Medulla oblongata (tissue), 1 donor: ENCODE results near the gene TMC7.
A peak's percentile ranks its signal among the peaks of the same experiment; 100 is the strongest.
"Not testable (repeated sequence)": the region's sequence is repeated elsewhere in the genome, so short reads cannot be mapped to it uniquely, and the experiment has no call there.

Source experiments
- DNase-seq: peaks from one replicate; pipeline ENCODE4 v3.0.0-alpha.2; 2015; ENCODE audit errors: extremely low spot score

Gene TMC7

GRCh38 chr16:18983565-18984434, at the start of gene TMC7:
Gene TMC7 (plus strand): TSS chr16:18983934. CDS start chr16:18984064, 130 bp downstream.
- DNase-seq, result peak; percentile 91

- no peak for DNase-seq
Measured at GRCh38 chr16:18936727-18937340, 46.9 kb upstream of the TMC7 start.

DNA sequence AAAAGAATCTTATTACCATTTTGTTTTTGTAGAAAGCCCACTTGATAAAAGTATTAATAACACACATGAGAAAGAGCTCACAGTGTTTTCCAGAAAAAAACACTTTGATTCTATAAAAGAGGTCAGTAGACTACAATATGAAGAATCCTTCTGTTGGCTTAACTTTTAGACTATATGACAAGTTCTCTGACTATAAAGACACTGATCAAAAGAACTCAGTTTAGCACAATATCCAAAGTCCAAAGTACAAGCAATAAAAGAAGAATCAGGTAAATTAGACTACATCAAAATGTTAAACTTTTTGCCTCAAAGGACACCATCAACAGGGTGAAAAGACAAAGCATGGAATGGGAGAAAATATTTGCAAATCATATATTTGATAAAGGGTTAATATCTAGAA, 46.3 kb upstream of the TMC7 start:
- DNase-seq, result no peak

- no peak for DNase-seq
Measured at GRCh38 chr16:18938986-18939385, 44.7 kb upstream of the TMC7 start.

DNA sequence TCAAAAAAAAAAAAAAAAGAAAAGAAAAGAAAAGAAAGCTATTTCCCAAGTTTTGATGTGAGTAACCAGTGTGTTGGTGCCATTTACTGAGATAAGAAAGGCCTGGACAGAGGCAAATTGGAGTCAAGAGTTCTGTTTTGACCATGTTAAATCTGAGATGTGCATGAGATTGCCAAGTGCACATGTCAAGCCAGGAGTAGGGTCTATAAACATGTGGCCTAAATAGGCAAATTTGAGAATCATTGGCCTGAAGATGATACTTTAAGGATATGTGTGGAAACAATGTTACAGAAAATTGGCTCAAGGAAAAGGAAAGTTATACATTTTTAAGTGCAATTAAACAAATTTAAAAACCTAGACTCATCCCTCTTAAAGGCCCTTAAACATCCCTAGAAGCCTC, 42.3 kb upstream of the TMC7 start:
- no peak for DNase-seq

DNA sequence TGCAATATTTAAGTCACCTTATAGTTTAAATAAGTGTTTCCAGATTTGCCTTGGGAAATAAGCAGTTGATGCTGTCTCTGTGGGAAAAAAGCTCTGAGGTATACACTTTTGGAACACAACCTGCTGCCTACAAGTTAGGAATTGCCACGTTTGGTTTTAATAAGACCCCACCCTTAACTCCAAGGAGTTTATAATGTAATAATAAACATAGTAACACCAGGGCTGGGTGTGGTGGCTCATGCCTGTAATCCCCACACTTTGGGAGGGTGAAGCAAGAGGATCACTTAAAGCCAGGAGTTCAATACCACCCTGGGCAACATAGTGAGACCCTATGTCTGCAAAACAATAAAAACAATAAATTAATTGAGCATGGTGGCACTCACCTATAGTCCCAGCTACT, 41.7 kb upstream of the TMC7 start:
- DNase-seq, result no peak

- no peak for DNase-seq
Measured at GRCh38 chr16:18943414-18943813, 40.3 kb upstream of the TMC7 start.

DNA sequence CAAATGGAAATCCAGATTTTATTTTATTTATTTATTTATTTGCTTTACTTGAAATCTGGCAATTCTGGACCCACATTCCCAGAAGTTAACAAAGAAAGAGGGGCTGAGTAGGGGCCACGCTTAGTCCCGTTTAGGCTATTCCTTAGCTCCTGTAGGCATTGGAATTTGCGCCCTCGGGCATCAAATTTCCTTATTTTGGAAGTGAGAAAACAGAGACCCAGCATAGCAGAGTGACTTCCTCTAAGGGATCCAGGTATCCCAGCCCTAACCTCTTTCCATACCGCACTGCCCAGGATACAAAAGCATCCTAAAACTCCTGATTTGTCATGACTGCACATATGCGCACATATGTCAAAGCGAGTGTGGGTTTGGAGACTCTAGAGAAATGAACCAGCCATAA, 38.5 kb upstream of the TMC7 start:
- DNase-seq, result no peak

DNA sequence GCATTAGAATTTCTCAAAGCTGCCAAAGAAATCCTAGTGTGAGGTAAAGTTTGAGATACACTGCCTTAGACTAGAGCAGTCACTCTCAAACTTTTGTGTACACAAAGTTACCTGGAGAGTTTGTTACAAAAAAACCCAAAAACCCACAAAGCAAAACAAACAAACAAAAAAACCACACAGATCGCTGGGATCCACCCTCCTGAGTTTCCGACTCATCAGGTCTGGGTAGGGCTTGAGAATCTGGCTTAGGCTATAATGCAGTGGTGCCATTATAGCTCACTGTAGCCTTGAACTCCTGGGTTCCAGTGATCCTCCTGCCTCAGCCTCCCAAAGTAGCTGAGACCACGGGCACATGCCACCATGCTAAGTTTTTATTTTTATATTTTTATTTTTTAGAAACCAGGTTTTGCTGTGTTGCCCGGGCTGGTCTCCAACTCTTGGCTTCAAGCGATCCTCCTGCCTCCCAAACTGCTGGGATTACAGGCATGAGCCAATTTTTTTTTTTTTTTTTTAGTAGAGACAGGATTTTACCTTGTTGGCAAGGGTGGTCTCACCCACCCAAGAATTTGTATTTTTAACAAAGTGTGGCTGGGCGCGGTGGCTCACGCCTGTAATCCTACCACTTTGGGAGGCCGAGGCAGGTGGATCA, 35.2 kb upstream of the TMC7 start:
- DNase-seq, result no peak

- no peak for DNase-seq
Measured at GRCh38 chr16:18950469-18951185, 33.1 kb upstream of the TMC7 start.

DNA sequence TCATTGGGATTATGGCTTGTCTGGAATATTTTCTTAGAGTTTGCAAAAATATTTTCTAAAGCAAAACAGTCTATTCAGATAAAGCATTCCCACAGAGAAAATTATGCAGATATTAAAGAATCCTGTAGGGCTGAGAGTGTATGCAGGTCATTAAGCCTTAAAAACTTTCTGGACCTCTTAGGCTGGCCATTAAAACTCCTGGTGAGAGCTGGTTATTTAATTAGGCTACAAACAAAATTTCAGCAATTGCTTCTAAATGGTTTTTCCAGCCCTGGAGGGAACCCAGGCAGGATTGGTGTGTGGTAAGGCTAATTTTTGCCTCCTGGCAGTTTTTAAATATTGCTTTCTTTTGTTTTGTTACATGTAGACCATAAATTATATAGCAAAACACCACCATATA, 30.2 kb upstream of the TMC7 start:
- DNase-seq, result no peak

DNA sequence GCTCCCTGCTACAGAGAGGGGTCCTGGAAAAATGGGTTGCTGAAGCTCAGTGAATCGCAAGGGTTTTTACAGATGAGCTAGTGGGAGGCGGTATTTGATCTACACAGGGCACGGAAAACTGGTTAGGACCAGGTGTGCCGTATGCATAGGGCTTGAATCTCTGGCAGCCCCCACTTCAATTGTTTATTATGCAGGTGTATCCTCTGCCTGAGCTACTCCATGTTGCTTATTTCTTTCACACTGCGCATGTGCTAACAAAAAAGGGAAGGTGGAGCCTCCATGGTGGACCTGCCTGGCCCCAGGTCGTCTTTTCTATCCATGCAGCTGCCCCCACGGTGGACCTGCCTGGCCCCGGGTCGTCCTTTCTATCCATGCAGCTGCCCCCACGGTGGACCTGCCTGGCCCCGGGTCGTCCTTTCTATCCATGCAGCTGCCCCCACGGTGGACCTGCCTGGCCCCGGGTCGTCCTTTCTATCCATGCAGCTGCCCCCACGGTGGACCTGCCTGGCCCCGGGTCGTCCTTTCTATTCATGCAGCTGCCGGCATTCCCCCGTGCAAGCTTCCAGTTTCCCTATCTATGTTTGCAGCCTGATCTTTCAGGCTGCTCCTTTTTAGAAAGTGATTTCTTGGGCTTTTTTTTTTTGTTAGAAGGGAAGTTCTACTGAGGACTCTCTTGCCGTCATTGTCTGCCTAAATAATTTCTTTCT, 27.7 kb upstream of the TMC7 start:
- DNase-seq, result not testable (repeated sequence)

DNA sequence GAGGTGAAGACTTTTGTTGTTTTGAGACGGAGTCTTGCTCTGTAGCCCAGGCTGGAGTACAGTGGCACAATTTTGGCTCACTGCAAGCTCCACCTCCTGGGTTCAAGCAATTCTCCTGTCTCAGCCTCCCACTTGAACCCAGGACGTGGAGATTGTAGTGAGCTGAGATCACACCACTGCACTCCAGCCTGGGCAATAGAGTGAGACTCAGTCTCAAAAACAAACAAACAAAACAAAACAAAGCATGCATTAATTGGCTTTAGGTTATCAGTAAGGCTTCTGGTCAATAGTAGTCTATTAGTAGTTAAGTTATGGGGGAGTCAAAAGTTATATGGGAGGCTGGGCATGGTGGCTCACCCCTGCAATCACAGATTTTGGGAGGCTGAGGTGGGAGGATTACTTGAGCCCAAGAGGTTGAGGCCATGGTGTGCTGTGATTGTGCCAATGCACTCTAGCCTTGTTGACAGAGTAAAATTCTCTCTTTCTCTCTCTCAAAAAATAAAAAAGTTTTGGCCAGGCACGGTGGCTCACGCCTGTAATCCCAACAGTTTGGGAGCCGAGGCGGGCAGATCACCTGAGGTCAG, 27.0 kb upstream of the TMC7 start:
- DNase-seq, result not testable (repeated sequence)

DNA sequence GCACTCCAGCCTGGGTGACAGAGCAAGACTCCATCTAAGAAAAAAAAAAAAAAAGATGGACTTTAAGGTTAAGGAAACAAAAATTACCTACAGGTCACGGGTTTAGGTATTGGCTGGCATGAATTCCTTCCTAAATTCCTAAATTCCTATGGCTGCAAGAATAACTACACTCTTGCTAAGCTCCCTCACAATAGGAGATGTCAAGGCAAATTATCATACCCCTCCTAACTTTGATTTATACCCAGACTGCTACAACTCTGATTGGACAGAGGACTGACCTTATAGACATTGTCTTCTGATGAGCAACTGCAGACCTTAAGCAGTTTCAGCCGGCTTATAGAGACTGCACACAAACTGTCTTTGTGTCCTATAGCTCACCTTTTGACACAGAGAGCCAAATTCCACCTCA, 25.1 kb upstream of the TMC7 start:
- DNase-seq, result no peak

- DNase-seq, result no peak
Measured at GRCh38 chr16:18959031-18959505, 24.7 kb upstream of the TMC7 start.

GRCh38 chr16:18965555-18965954, 18.2 kb upstream of the TMC7 start:
- no peak for DNase-seq

DNA sequence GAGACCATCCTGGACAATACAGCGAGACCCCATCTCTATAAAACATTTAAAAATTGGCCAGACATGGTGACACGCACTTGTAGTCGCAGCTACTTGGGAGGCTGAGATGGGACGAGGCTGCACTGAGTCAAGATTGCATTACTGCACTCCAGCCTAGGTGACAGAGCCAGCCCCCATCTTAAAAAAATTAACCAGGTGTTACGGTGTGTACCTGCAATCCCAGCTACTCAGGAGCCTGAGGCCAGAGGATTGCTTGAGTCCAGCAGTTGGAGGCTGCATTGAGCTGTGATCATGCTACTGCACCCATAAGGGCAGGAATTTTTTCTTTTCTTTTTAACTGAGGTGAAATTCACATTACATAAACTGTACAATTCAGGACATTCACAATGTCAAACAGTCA, 16.9 kb upstream of the TMC7 start:
- no peak for DNase-seq

- peak; percentile 91 for DNase-seq
Measured at GRCh38 chr16:18969050-18969854, 14.5 kb upstream of the TMC7 start.

DNA sequence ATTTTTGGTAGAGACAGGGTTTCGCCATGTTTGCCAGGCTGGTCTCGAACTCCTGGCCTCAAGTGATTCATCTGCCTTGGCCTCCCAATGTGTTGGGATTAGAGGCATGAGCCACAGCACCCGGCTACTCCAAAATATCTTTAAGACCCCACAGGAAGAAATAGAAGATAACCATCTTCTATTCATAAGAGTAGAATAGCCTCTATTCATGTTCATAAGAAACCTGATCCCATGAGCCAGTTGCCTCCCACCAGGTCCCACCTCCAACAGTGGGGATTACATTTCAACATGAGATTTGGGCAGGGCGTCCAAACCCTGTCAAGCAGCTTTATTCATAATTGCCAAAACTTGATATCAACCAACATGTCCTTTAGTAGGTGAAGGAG, 13.9 kb upstream of the TMC7 start:
- DNase-seq, result no peak

DNA sequence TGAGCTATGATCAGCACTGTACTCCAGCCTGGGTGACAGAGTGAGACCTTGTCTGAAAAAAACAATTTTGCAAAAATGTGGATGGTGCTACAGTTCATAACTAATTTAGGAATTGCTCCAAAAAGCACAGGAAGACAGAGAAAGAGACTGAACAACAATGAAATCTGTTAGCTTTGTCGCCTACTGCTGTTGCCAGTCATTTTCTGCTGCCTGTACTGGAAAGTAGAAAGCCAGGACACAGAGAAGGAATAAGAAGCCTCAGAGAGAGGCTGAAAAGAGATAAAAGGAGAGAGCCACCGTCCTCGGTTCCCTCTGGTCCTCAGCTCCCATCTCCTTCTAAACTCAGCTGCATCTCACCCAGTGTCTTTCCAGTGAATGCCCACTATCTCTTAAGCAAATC, 8.6 kb upstream of the TMC7 start:
- DNase-seq, result no peak
